GM12878 (cell line): ENCODE data around the gene BAAT. TPM values are rescaled to one million over a fixed set of nuclear protein-coding genes. Genes with fewer than 3 reads are reported as not detected.

Source experiments
- ATAC-seq: fragments of 200-7000 bp; cut with Tn5 transposase; 3 replicates; pipeline ENCODE4 v1.9.1; 2020; ENCODE audit warnings: mild to moderate bottlenecking, moderate library complexity
- BruUV-seq: library from RNA; stranded (reverse); fragments of 400-500 nt; replicated peaks from 2 replicates; lab custom pipeline; 2021; lab: Mats Ljungman, UMichigan
- CTCF ChIA-PET: fragments of 300-600 bp; sonication (Branson Sonifier 250); formaldehyde crosslinking; extraction: SDS; loops from one replicate; lab custom pipeline; 2021; ENCODE audit warnings: inconsistent platforms; lab: Yijun Ruan, JAX
- POLR2A ChIA-PET: fragments of 350-600 bp; formaldehyde crosslinking; extraction: SDS; loops from one replicate; lab custom pipeline; 2021; ENCODE audit warnings: inconsistent platforms; lab: Charles Lee
- RAD21 ChIA-PET: fragments of 300-600 bp; sonication (Branson Sonifier 250); formaldehyde crosslinking; loops from one replicate; lab custom pipeline; 2023; ENCODE audit warnings: antibody characterized with exemption; ENCODE audit not compliant: unreplicated experiment; lab: Charles Lee
- SMC1A ChIA-PET: fragments of 300-600 bp; sonication (Branson Sonifier 250); formaldehyde crosslinking; loops from one replicate; lab custom pipeline; 2023; ENCODE audit not compliant: unreplicated experiment, uncharacterized antibody; lab: Charles Lee
- DNase-seq: peaks from one replicate; pipeline ENCODE4 v3.0.0-alpha.2; 2011; ENCODE audit warnings: low read depth, low spot score
- FAIRE-seq: peaks from 3 replicates; lab custom pipeline; 2011; peaks lifted over from hg19 to GRCh38; lab: Jason Lieb, UNC
- H2AFZ ChIP-seq: 2 replicates; pipeline ENCODE4 v1.6.0; 2011; ENCODE audit warnings: low read depth, low read length, control low read depth; ENCODE audit not compliant: control insufficient read depth
- H3K27ac ChIP-seq: 2 replicates; pipeline ENCODE4 v1.5.1; 2011; ENCODE audit warnings: control low read depth; ENCODE audit not compliant: control insufficient read depth, insufficient read depth
- H3K27me3 ChIP-seq, 2 experiments: replicated peaks in 1 of 2; 2 replicates each; pipeline versions ENCODE4 v1.6.0 to v1.6.1; 2011; ENCODE audit warnings: low read length in 1 of 2; ENCODE audit not compliant: control insufficient read depth in 2 of 2, insufficient read depth in 2 of 2
- H3K36me3 ChIP-seq, 2 experiments: 2 replicates each; pipeline ENCODE4 v1.5.1; 2011; ENCODE audit warnings: low read length in 1 of 2; ENCODE audit not compliant: control insufficient read depth in 2 of 2, insufficient read depth in 2 of 2
- H3K4me1 ChIP-seq: 2 replicates; pipeline ENCODE4 v1.6.1; 2011; ENCODE audit warnings: mild to moderate bottlenecking, low read length, moderate library complexity, mixed read lengths; ENCODE audit not compliant: control insufficient read depth, insufficient read depth
- H3K4me2 ChIP-seq: 2 replicates; pipeline ENCODE4 v1.6.0; 2011; ENCODE audit warnings: control low read depth; ENCODE audit not compliant: control insufficient read depth, insufficient read depth
- H3K4me3 ChIP-seq: fragments of 200-600 bp; sonication (generic); 2 replicates; pipeline ENCODE4 v1.5.1; 2016
- H3K79me2 ChIP-seq: 2 replicates; pipeline ENCODE4 v1.6.0; 2011; ENCODE audit warnings: low read length; ENCODE audit not compliant: control insufficient read depth, insufficient read depth
- H3K9ac ChIP-seq: 2 replicates; pipeline ENCODE4 v1.8.0; 2011; ENCODE audit warnings: low read length, control low read depth, mixed read lengths; ENCODE audit not compliant: control insufficient read depth, insufficient read depth
- H3K9me3 ChIP-seq: replicated peaks from 3 replicates; pipeline ENCODE4 v1.5.1; 2011; ENCODE audit warnings: mild to moderate bottlenecking, low read length; ENCODE audit not compliant: control insufficient read depth, insufficient read depth
- H4K20me1 ChIP-seq: 2 replicates; pipeline ENCODE4 v1.6.0; 2011; ENCODE audit not compliant: control insufficient read depth, insufficient read depth
- CTCF ChIP-seq, 3 experiments: IDR thresholded peaks in 2 of 3; conservative IDR thresholded peaks in 1 of 3; 2 replicates each; pipeline ENCODE4 v1.5.1; 2011; ENCODE audit warnings: low read depth in 3 of 3, low read length in 3 of 3, mild to moderate bottlenecking in 3 of 3, control low read depth in 2 of 3, moderate library complexity in 2 of 3, inconsistent platforms in 1 of 3, mixed read lengths in 1 of 3; ENCODE audit not compliant: control insufficient read depth in 2 of 3, insufficient read depth in 1 of 3; ENCODE audit errors: extremely low read depth in 1 of 3
- EGR1 ChIP-seq, 2 experiments: IDR thresholded peaks; 1 replicate in 1 of 2; 2 replicates in 1 of 2; pipeline ENCODE4 v1.6.1; 2011 to 2012; ENCODE audit warnings: low read depth in 2 of 2, low read length in 2 of 2, borderline replicate concordance in 1 of 2, mild to moderate bottlenecking in 1 of 2, moderate library complexity in 1 of 2
- HDGF ChIP-seq: fragments of 450-650 bp; IDR thresholded peaks from 2 replicates; pipeline ENCODE4 v1.6.1; 2016; ENCODE audit warnings: antibody characterized with exemption
- JUND ChIP-seq: IDR thresholded peaks from 2 replicates; pipeline ENCODE4 v1.6.1; 2012; ENCODE audit warnings: low read depth, mild to moderate bottlenecking, low read length, improper control_type of control experiment, moderate library complexity
- MYB ChIP-seq: fragments of 150-350 bp; IDR thresholded peaks from 2 replicates; pipeline ENCODE4 v1.6.1; 2014; ENCODE audit warnings: mild to moderate bottlenecking, low read depth, low read length, borderline replicate concordance
- NBN ChIP-seq: fragments of 450-650 bp; IDR thresholded peaks from 2 replicates; pipeline ENCODE4 v1.6.1; 2016
- NFIC ChIP-seq: IDR thresholded peaks from 2 replicates; pipeline ENCODE4 v1.6.1; 2012; ENCODE audit warnings: low read depth, mild to moderate bottlenecking, inconsistent platforms, low read length, moderate library complexity
- NR2C2 ChIP-seq: IDR thresholded peaks from 2 replicates; pipeline ENCODE4 v1.6.1; 2011; ENCODE audit warnings: borderline replicate concordance, low read depth; ENCODE audit not compliant: control insufficient read depth, insufficient read length
- PAX8 ChIP-seq: fragments of 450-650 bp; IDR thresholded peaks from 2 replicates; pipeline ENCODE4 v1.6.1; 2017; ENCODE audit warnings: mild to moderate bottlenecking, moderate library complexity
- POLR2AphosphoS5 ChIP-seq: IDR thresholded peaks from 2 replicates; pipeline ENCODE4 v1.6.1; 2011; ENCODE audit warnings: mild to moderate bottlenecking, low read length, inconsistent platforms
- RAD21 ChIP-seq: IDR thresholded peaks from 2 replicates; pipeline ENCODE4 v1.6.1; 2011; ENCODE audit warnings: mild to moderate bottlenecking, low read depth, low read length, moderate library complexity; ENCODE audit not compliant: insufficient read depth
- RAD51 ChIP-seq: fragments of 450-650 bp; IDR thresholded peaks from 2 replicates; pipeline ENCODE4 v1.6.1; 2016; ENCODE audit warnings: moderate library complexity, mild to moderate bottlenecking, inconsistent platforms
- RELA ChIP-seq: fragments of 450-650 bp; IDR thresholded peaks from 2 replicates; pipeline ENCODE4 v1.8.0; 2014; ENCODE audit warnings: borderline replicate concordance; ENCODE audit not compliant: partially characterized antibody
- RELB ChIP-seq: fragments of 450-650 bp; IDR thresholded peaks from 2 replicates; pipeline ENCODE4 v1.6.1; 2017; ENCODE audit warnings: low read depth, mild to moderate bottlenecking, moderate library complexity
- ZBTB4 ChIP-seq: fragments of 450-650 bp; formaldehyde crosslinking; IDR thresholded peaks from 2 replicates; pipeline ENCODE4 v1.4.0; 2022; ENCODE audit warnings: mild to moderate bottlenecking, moderate library complexity
- WGBS: methylation state at CpG from one replicate; pipeline ENCODE4 v1.1.6; 2016; ENCODE audit warnings: low lambda C conversion rate; ENCODE audit not compliant: insufficient replicate concordance, insufficient coverage; ENCODE audit errors: missing lambda C conversion rate; 5-methylcytosine and 5-hydroxymethylcytosine counted together
- in situ Hi-C: fragments of 300-500 bp; cut with MboI; formaldehyde crosslinking; loops from 9 replicates; pipeline ENCODE4 v1.14.3; 2018; ENCODE audit warnings: mixed read lengths
- intact Hi-C: fragments of 100-400 bp; cut with micrococcal nuclease; formaldehyde crosslinking; loops from one replicate; pipeline ENCODE4 v1.14.2; 2022; ENCODE audit not compliant: unreplicated experiment
- polyA plus RNA-seq, 11 experiments: library from polyadenylated mRNA; depleted of rRNA in 4 of 11; unstranded in 6 of 11; stranded (reverse) in 5 of 11; fragments of >200 nt; fragmentation: Nextera tagmentation in 4 of 11; fragmentation: Illumina TruSeq in 1 of 11; extraction: Ambion mirVana in 4 of 11; extraction: Trizol in 1 of 11; gene quantifications; 1 replicate in 1 of 11; 2 replicates in 10 of 11; pipeline versions ENCODE4 v1.2.1 to v1.2.3, GENCODE V29; 2011 to 2016; ENCODE audit warnings: inconsistent platforms in 2 of 11, missing spikeins in 2 of 11, low read depth in 1 of 11
- total RNA-seq, 4 experiments: library from RNA; depleted of rRNA in 3 of 4; stranded (reverse); fragments of >200 nt in 3 of 4; fragmentation: Illumina TruSeq in 1 of 4; extraction: Trizol in 1 of 4; gene quantifications; 2 replicates each; pipeline versions ENCODE4 v1.2.1 to v1.2.3, GENCODE V29; 2013 to 2021

BAAT gene
- total and polyA plus RNA-seq, 10 of the 15 experiments (the other 5 are each of a cell fraction or from before 2014, with no cell fraction given) = 0.02 to 0.26 (median 0.06) TPM; not detected in 2

- Histone ChIP-seq H3K27ac (no peak overlapping the region), H3K4me1 (no peaks in the 10 kb centered on the region), H3K27me3 (no peaks in the 10 kb centered on the region), H3K4me2 (no peak overlapping the region), H3K36me3 (peaks cover 0 to 14% of the 10 kb centered on the region in 2 experiments; a peak in 1 of 4 replicates), H4K20me1 (no peaks in the 10 kb centered on the region), H3K4me3 (no peak overlapping the region), H2AFZ (no peak overlapping the region), H3K9ac (no peak overlapping the region), H3K79me2 (peaks cover 10% of the 10 kb centered on the region), H3K9me3 (no peaks in the 10 kb centered on the region; the same call in 2 of the 3 replicates)
- no TSS peak for BruUV-seq
- intact Hi-C loops = no loop called here
- CTCF ChIA-PET = interaction anchor here (0.7 to 2.9 kb wide), 15 partner anchors 8 to 1110 kb away, joined by 3 to 23 read pairs (median 5); partner anchors contain the start of genes MRPL50, RNF20 and ZNF189
- RAD21 ChIA-PET = interaction anchor here (0.8 to 2.2 kb wide), 4 partner anchors 10 to 269 kb away, joined by 3 to 7 read pairs (median 3); partner anchors contain the start of genes MRPL50 and ZNF189
- no peak for DNase-seq
- in situ Hi-C loops = no loop called here
- no peak for FAIRE-seq
- ATAC-seq = peak; percentile 85
- TF ChIP-seq MYB (no peak), RAD51 (no peak), RELA (no peak), RELB (no peak), NR2C2 (no peak), RAD21 (0 out of 2 replicates have a peak, but pooled peaks have one; percentile 10), CTCF (IDR thresholded peaks at IDR 0.05 in 2 of 3, conservative IDR thresholded peaks at IDR 0.05 in 1 of 3; ENCODE audit: control insufficient read depth in 2 of 3, extremely low read depth in 1 of 3, insufficient read depth in 1 of 3, low read depth in 3 of 3, low read length in 3 of 3) (peak; percentile 35 to 42 (median 40); a peak in 5 of 6 replicates), NFIC (no peak), PAX8 (no peak), POLR2AphosphoS5 (no peak), ZBTB4 (CRISPR knock-in tag) (no peak), HDGF (no peak), JUND (no peak), EGR1 (IDR thresholded peaks at IDR 0.05; ENCODE audit: borderline replicate concordance in 1 of 2, low read depth in 2 of 2, low read length in 2 of 2) (no peak), NBN (no peak)
- SMC1A ChIA-PET = interaction anchor here (1.0 to 1.6 kb wide), 4 partner anchors 15 to 676 kb away, joined by 3 to 4 read pairs (median 3); no protein-coding TSS in a partner anchor
- POLR2A ChIA-PET = no interaction called here
- 48% methylated on average over 6 of the region's 6 CpGs for WGBS
Observed at GRCh38 chr9:101387871-101388506, 3.2 kb upstream of the BAAT start.
